ENCODE measurements around the gene UMAD1.
"Not testable (repeated sequence)": the region's sequence is repeated elsewhere in the genome, so short reads cannot be mapped to it uniquely, and the experiment has no call there.

The UMAD1 gene

GRCh38 chr7:7652798-7653540 is 12.4 kb downstream of the UMAD1 start:
- DNase-seq (ENCODE audit: low spot score) = no peak

GRCh38 chr7:7653593-7654187 is 13.1 kb downstream of the UMAD1 start:
- peak; percentile 25 for DNase-seq (ENCODE audit: low spot score)

GRCh38 chr7:7654964-7655715 is 14.6 kb downstream of the UMAD1 start:
- no peak for DNase-seq (ENCODE audit: low spot score)

GRCh38 chr7:7656459-7656858 is 15.9 kb downstream of the UMAD1 start:
- DNase-seq (ENCODE audit: low spot score) = not testable (repeated sequence)

- DNase-seq (ENCODE audit: low spot score) = no peak
These were observed 22.0 kb downstream of the UMAD1 start for GRCh38 chr7:7662527-7662926.

GRCh38 chr7:7664291-7664690 is 23.7 kb downstream of the UMAD1 start:
- no peak for DNase-seq (ENCODE audit: low spot score)

- no peak for DNase-seq (ENCODE audit: low spot score)
These were observed 24.5 kb downstream of the UMAD1 start for GRCh38 chr7:7665031-7665430.

GRCh38 chr7:7667187-7667586 is 26.6 kb downstream of the UMAD1 start:
- DNase-seq (ENCODE audit: low spot score) = no peak

GRCh38 chr7:7668706-7669105 is 28.2 kb downstream of the UMAD1 start:
- DNase-seq (ENCODE audit: low spot score) = no peak

- DNase-seq (ENCODE audit: low spot score) = no peak
These were observed 29.9 kb downstream of the UMAD1 start for GRCh38 chr7:7670490-7670889.

- no peak for DNase-seq (ENCODE audit: low spot score)
These were observed 30.8 kb downstream of the UMAD1 start for GRCh38 chr7:7671361-7671760.

GRCh38 chr7:7672545-7673239 is 32.1 kb downstream of the UMAD1 start:
- no peak for DNase-seq (ENCODE audit: low spot score)

- no peak for DNase-seq (ENCODE audit: low spot score)
These were observed 32.6 kb downstream of the UMAD1 start for GRCh38 chr7:7673240-7673550.

GRCh38 chr7:7675686-7676085 is 35.1 kb downstream of the UMAD1 start:
- DNase-seq (ENCODE audit: low spot score) = no peak

GRCh38 chr7:7679640-7680039 is 39.1 kb downstream of the UMAD1 start:
- DNase-seq (ENCODE audit: low spot score) = not testable (repeated sequence)

- peak; percentile 84 for DNase-seq (ENCODE audit: low spot score)
These were observed 40.8 kb downstream of the UMAD1 start for GRCh38 chr7:7681191-7681935.

- DNase-seq (ENCODE audit: low spot score) = peak; percentile 17
These were observed 41.4 kb downstream of the UMAD1 start for GRCh38 chr7:7681936-7682329.

- DNase-seq (ENCODE audit: low spot score) = peak; percentile 46
These were observed 42.3 kb downstream of the UMAD1 start for GRCh38 chr7:7682861-7683260.

GRCh38 chr7:7686811-7687508 is 46.4 kb downstream of the UMAD1 start:
- DNase-seq (ENCODE audit: low spot score) = no peak

GRCh38 chr7:7687800-7688199 is 47.2 kb downstream of the UMAD1 start:
- no peak for DNase-seq (ENCODE audit: low spot score)

- no peak for DNase-seq (ENCODE audit: low spot score)
These were observed 47.8 kb downstream of the UMAD1 start for GRCh38 chr7:7688310-7688709.

Measured in LoVo (cell line).